ENCODE data around the gene MAP6.

The MAP6 gene

GRCh38 chr11:75655605-75656004 is 13.2 kb downstream of the MAP6 start:
- no peak for TF ChIP-seq CTCF (IDR thresholded peaks at IDR 0.05)
- Histone ChIP-seq H3K36me3 (no peaks in the 10 kb centered on the region), H3K4me3 (ENCODE audit: low read depth in 1 of 2, low read length in 1 of 2) (no peak overlapping the region), H3K4me1 (ENCODE audit: control insufficient read depth in 1 of 2, insufficient read depth in 1 of 2, low read depth in 1 of 2, low read length in 1 of 2) (no peaks in the 10 kb centered on the region), H3K9me3 (no peaks in the 10 kb centered on the region), H3K27ac (no peak overlapping the region), H3K27me3 (peaks cover 69% of the 10 kb centered on the region)

DNA sequence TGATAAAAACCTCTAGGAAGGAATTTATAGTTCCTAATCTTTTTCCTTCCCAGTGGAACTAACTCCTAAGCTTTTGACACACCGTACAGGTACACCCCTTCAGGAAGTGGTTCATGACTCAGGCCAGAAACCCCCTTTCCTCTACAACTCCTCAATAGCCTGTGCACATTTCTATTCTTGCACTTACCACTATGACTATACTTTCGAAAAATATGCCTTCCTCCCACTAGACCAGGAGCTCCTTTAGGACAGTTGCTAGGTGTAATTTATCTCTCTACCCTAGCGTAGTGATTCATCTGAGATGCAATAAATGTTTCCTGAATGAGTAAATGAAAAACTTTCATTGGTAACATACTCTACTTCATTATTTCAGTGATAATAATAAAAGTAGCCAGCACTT is 14.5 kb downstream of the MAP6 start:
- no peaks in the 10 kb centered on the region for H3K36me3 ChIP-seq

DNA sequence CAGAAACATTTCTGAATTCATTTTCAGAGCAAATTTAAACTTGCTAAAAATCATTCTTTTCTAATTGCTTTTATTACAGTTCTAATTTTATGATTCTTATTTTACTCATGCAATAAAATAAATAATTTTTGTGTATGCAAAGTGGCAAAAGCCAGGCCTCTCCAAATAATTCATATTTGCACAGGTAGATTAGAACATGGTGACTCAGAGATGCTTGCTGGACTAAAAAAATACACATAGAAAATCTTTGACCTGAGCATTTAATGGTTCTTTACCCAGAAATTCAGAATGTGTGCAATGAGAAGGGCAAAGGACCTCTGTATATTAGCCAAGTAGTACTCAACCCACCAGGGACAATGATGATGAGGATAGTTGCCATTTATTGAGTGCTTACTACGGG is 15.3 kb downstream of the MAP6 start:
- peaks cover 55% of the 10 kb centered on the region for H3K27me3 ChIP-seq
- H3K9me3 ChIP-seq, result no peaks in the 10 kb centered on the region
- H3K27ac ChIP-seq, result no peak overlapping the region
- H3K4me1 ChIP-seq (ENCODE audit: control insufficient read depth in 1 of 2, insufficient read depth in 1 of 2, low read depth in 1 of 2, low read length in 1 of 2), result no peaks in the 10 kb centered on the region
- no peaks in the 10 kb centered on the region for H3K36me3 ChIP-seq
- TF ChIP-seq CTCF (IDR thresholded peaks at IDR 0.05), result no peak
- no peak overlapping the region for H3K4me3 ChIP-seq (ENCODE audit: low read depth in 1 of 2, low read length in 1 of 2)

More for the DNA sequence above, 14.5 kb downstream of the MAP6 start:
- H3K9me3 ChIP-seq, result no peaks in the 10 kb centered on the region
- no peak overlapping the region for H3K27ac ChIP-seq
- peaks cover 63% of the 10 kb centered on the region for H3K27me3 ChIP-seq
- TF ChIP-seq CTCF (IDR thresholded peaks at IDR 0.05), result no peak
- H3K4me1 ChIP-seq (ENCODE audit: control insufficient read depth in 1 of 2, insufficient read depth in 1 of 2, low read depth in 1 of 2, low read length in 1 of 2), result no peaks in the 10 kb centered on the region
- no peak overlapping the region for H3K4me3 ChIP-seq (ENCODE audit: low read depth in 1 of 2, low read length in 1 of 2)

GRCh38 chr11:75652936-75653335 is 15.9 kb downstream of the MAP6 start:
- TF ChIP-seq CTCF (IDR thresholded peaks at IDR 0.05), result no peak
- no peak overlapping the region for H3K4me3 ChIP-seq (ENCODE audit: low read depth in 1 of 2, low read length in 1 of 2)

DNA sequence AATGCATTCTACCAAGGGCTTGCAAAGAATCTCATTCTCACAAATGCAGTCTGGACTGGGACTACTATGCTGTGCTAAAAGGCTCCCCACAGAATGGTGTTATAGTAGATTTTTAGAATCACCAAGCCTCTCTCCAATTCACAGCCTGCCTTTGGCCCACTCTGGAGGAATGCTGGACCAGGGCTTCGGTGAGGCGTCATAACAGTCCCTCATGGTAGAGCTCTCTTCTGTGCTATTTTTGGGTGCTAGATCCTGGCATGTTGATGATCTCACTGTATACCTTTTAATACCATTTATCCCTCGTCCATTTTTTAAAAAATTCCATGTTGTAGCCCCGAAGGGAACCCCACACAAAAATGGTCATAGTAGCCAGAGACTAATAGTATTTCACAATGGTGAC is 17.6 kb downstream of the MAP6 start:
- Histone ChIP-seq H3K27me3 (peaks cover 48% of the 10 kb centered on the region), H3K4me3 (ENCODE audit: low read depth in 1 of 2, low read length in 1 of 2) (no peak overlapping the region), H3K36me3 (no peaks in the 10 kb centered on the region), H3K4me1 (ENCODE audit: control insufficient read depth in 1 of 2, insufficient read depth in 1 of 2, low read depth in 1 of 2, low read length in 1 of 2) (no peaks in the 10 kb centered on the region), H3K27ac (no peak overlapping the region), H3K9me3 (no peaks in the 10 kb centered on the region)
- TF ChIP-seq CTCF (IDR thresholded peaks at IDR 0.05), result no peak

More at GRCh38 chr11:75652936-75653335, 15.9 kb downstream of the MAP6 start:
- no peaks in the 10 kb centered on the region for H3K4me1 ChIP-seq (ENCODE audit: control insufficient read depth in 1 of 2, insufficient read depth in 1 of 2, low read depth in 1 of 2, low read length in 1 of 2)
- H3K9me3 ChIP-seq, result no peaks in the 10 kb centered on the region
- H3K27ac ChIP-seq, result no peak overlapping the region
- H3K27me3 ChIP-seq, result peaks cover 49% of the 10 kb centered on the region
- H3K36me3 ChIP-seq, result no peaks in the 10 kb centered on the region

GRCh38 chr11:75650167-75650723 is 18.6 kb downstream of the MAP6 start:
- Histone ChIP-seq H3K27me3 (peaks cover 52% of the 10 kb centered on the region), H3K4me3 (ENCODE audit: low read depth in 1 of 2, low read length in 1 of 2) (no peak overlapping the region), H3K4me1 (ENCODE audit: control insufficient read depth in 1 of 2, insufficient read depth in 1 of 2, low read depth in 1 of 2, low read length in 1 of 2) (no peaks in the 10 kb centered on the region), H3K36me3 (no peaks in the 10 kb centered on the region), H3K27ac (no peak overlapping the region), H3K9me3 (no peaks in the 10 kb centered on the region)
- TF ChIP-seq CTCF (IDR thresholded peaks at IDR 0.05), result no peak
